Measurements from ENCODE around the gene XXYLT1. TPM values are rescaled to one million over a fixed set of nuclear protein-coding genes. Genes with fewer than 3 reads are reported as not detected.

The XXYLT1 gene
- total and polyA plus RNA-seq, 2 of the 4 experiments (the other 2 are of a cell fraction), result 14.7 to 18.1 TPM

- H2BK15ac ChIP-seq (ENCODE audit: low read depth, low read length), result no peak overlapping the region
- peak overlapping the region; percentile 65 for H2AK9ac ChIP-seq (replicated peaks; ENCODE audit: low read depth, low read length, poor library complexity)
- H2AK5ac ChIP-seq (ENCODE audit: low read depth, low read length), result no peak overlapping the region
- H3K27me3 ChIP-seq (ENCODE audit: control insufficient read depth, insufficient read depth, low read length), result peaks cover 16% of the 10 kb centered on the region
- H3K23ac ChIP-seq (ENCODE audit: low read depth, low read length), result no peak overlapping the region
- BruUV-seq (replicated peaks), result no TSS peak
- intact Hi-C loops (cut with micrococcal nuclease), result no loop called here
- no peak overlapping the region for H4K5ac ChIP-seq (ENCODE audit: low read depth, low read length)
- H2BK5ac ChIP-seq (ENCODE audit: low read depth, low read length, poor library complexity, severe bottlenecking), result no peak overlapping the region
- ChIA-PET POLR2A (ENCODE audit: unreplicated experiment) (interaction anchor here (0.6 kb wide), 1 partner anchor 21 kb away, joined by 3 read pairs; no protein-coding TSS in a partner anchor), CTCF (no interaction called here)
- H4K91ac ChIP-seq (ENCODE audit: insufficient read depth, low read depth, low read length), result no peak overlapping the region
- H3K9ac ChIP-seq (ENCODE audit: low read depth, low read length), result no peak overlapping the region
- no peak overlapping the region for H3K4me2 ChIP-seq (ENCODE audit: low read depth, low read length)
- WGBS, 2 experiments (ENCODE audit: extremely low coverage in 2 of 2, insufficient read length in 1 of 2), result 86% methylated on average over 10 of the region's 18 CpGs; no CpG with 5 or more reads in 1 of the 2 experiments
- 0 out of 2 replicates have a peak, but pooled peaks cover 2% of the 10 kb centered on the region for H3K4me1 ChIP-seq (ENCODE audit: control insufficient read depth, insufficient read depth, low read length)
- no peak overlapping the region for H2BK120ac ChIP-seq (ENCODE audit: low read depth, low read length)
- no peak overlapping the region for H3K4ac ChIP-seq (ENCODE audit: low read depth, low read length)
- DNase-seq, result no peak
- no peak for ATAC-seq (ENCODE audit: low read depth)
- H3K27ac ChIP-seq (ENCODE audit: insufficient read depth, low read length), result no peak overlapping the region
- H3K9me3 ChIP-seq (ENCODE audit: control insufficient read depth, insufficient read depth, low read length), result no peaks in the 10 kb centered on the region
- H3K18ac ChIP-seq (ENCODE audit: low read depth, low read length), result no peak overlapping the region
- no peaks in the 10 kb centered on the region for H3K79me1 ChIP-seq (ENCODE audit: low read depth in 1 of 2, low read length in 2 of 2)
- no peaks in the 10 kb centered on the region for H3K36me3 ChIP-seq (ENCODE audit: control insufficient read depth, insufficient read depth, low read length)
- no peak overlapping the region for H3K56ac ChIP-seq (ENCODE audit: extremely low read depth, insufficient read depth, low read length)
- TF ChIP-seq, protein P1, sequence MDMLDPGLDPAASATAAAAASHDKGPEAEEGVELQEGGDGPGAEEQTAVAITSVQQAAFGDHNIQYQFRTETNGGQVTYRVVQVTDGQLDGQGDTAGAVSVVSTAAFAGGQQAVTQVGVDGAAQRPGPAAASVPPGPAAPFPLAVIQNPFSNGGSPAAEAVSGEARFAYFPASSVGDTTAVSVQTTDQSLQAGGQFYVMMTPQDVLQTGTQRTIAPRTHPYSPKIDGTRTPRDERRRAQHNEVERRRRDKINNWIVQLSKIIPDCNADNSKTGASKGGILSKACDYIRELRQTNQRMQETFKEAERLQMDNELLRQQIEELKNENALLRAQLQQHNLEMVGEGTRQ (IDR thresholded peaks at IDR 0.05; ENCODE audit: low read depth, low read length), result no peak
- TF ChIP-seq FOS (IDR thresholded peaks at IDR 0.05; ENCODE audit: low read depth, low read length), result no peak
- no peak for TF ChIP-seq CTCF (conservative IDR thresholded peaks at IDR 0.05; ENCODE audit: low read depth, low read length)
- TF ChIP-seq SMC3 (IDR thresholded peaks at IDR 0.05; ENCODE audit: low read depth, low read length), result no peak
- TF ChIP-seq BHLHE40 (IDR thresholded peaks at IDR 0.05; ENCODE audit: low read depth, low read length), result no peak
- TF ChIP-seq CEBPB (IDR thresholded peaks at IDR 0.05; ENCODE audit: low read depth, low read length), result no peak
- no peak for TF ChIP-seq MAFK (IDR thresholded peaks at IDR 0.05; ENCODE audit: low read depth, low read length)
- no peak for TF ChIP-seq NFE2L2 (IDR thresholded peaks at IDR 0.05; ENCODE audit: low read depth, low read length)
- TF ChIP-seq MXI1 (IDR thresholded peaks at IDR 0.05; ENCODE audit: borderline replicate concordance, low read depth, low read length), result no peak
- TF ChIP-seq POLR2A (IDR thresholded peaks at IDR 0.05; ENCODE audit: low read depth, low read length), result no peak
- TF ChIP-seq RFX5 (IDR thresholded peaks at IDR 0.05; ENCODE audit: low read depth, low read length), result no peak
- no peak for TF ChIP-seq RCOR1 (IDR thresholded peaks at IDR 0.05; ENCODE audit: insufficient replicate concordance, low read length)
- no peak for TF ChIP-seq CHD1 (IDR thresholded peaks at IDR 0.05; ENCODE audit: low read depth, low read length)
- no peak for TF ChIP-seq MAZ (IDR thresholded peaks at IDR 0.05; ENCODE audit: borderline replicate concordance, low read depth, low read length)
- TF ChIP-seq ELK1 (IDR thresholded peaks at IDR 0.05; ENCODE audit: borderline replicate concordance, low read depth, low read length), result no peak
- no peak for TF ChIP-seq RAD21 (IDR thresholded peaks at IDR 0.05; ENCODE audit: low read length)
- H4K8ac ChIP-seq (ENCODE audit: low read depth in 2 of 2, low read length in 2 of 2), result no peak overlapping the region
- dilution Hi-C loops (cut with HindIII; ENCODE audit: low sequenced_read_pairs, unreplicated experiment), result no loop called here
- H2BK20ac ChIP-seq (ENCODE audit: low read depth, low read length), result no peak overlapping the region
- in situ Hi-C loops (cut with MboI; ENCODE audit: low sequenced_read_pairs), result no loop called here
- H3K9me1 ChIP-seq (ENCODE audit: insufficient read depth, low read length), result no peaks in the 10 kb centered on the region
- no peak overlapping the region for H2AFZ ChIP-seq (replicated peaks; ENCODE audit: low read length, poor library complexity)
- no peak overlapping the region for H3K4me3 ChIP-seq (ENCODE audit: insufficient read depth, low read depth, low read length)
- no peak overlapping the region for H3K14ac ChIP-seq (replicated peaks; ENCODE audit: low read depth, low read length)
- H4K20me1 ChIP-seq (ENCODE audit: insufficient read depth, low read length), result no peaks in the 10 kb centered on the region
These were observed 210.2 kb downstream of the XXYLT1 start for GRCh38 chr3:195060531-195061291.

All from IMR-90 (cell line).